ENCODE data around the gene MGST3.
A peak's percentile ranks its signal among the peaks of the same experiment; 100 is the strongest.
"Not testable (repeated sequence)": the region's sequence is repeated elsewhere in the genome, so short reads cannot be mapped to it uniquely, and the experiment has no call there.

MGST3 gene

GRCh38 chr1:165630629-165631341 lies at the start of gene MGST3:
TSS of gene MGST3 (plus strand) at chr1:165631234. CDS start at chr1:165649848, 18,614 bp downstream.
- DNase-seq (ENCODE audit: low spot score): peak; percentile 94

- DNase-seq (ENCODE audit: low spot score): no peak
Measured at GRCh38 chr1:165581926-165582325, 49.1 kb upstream of the MGST3 start.

GRCh38 chr1:165586398-165586797 lies 44.6 kb upstream of the MGST3 start:
- no peak for DNase-seq (ENCODE audit: low spot score)

- DNase-seq (ENCODE audit: low spot score): not testable (repeated sequence)
Measured at GRCh38 chr1:165591391-165591790, 39.6 kb upstream of the MGST3 start.

- DNase-seq (ENCODE audit: low spot score): peak; percentile 74
Measured at GRCh38 chr1:165592945-165593823, 37.9 kb upstream of the MGST3 start.

- DNase-seq (ENCODE audit: low spot score): no peak
Measured at GRCh38 chr1:165595246-165595938, 35.6 kb upstream of the MGST3 start.

- DNase-seq (ENCODE audit: low spot score): peak; percentile 95
Measured at GRCh38 chr1:165597883-165598675, 33.0 kb upstream of the MGST3 start.

GRCh38 chr1:165598676-165599059 lies 32.4 kb upstream of the MGST3 start:
- DNase-seq (ENCODE audit: low spot score): no peak

GRCh38 chr1:165600793-165601192 lies 30.2 kb upstream of the MGST3 start:
- no peak for DNase-seq (ENCODE audit: low spot score)

GRCh38 chr1:165603810-165604209 lies 27.2 kb upstream of the MGST3 start:
- no peak for DNase-seq (ENCODE audit: low spot score)

GRCh38 chr1:165605246-165605645 lies 25.8 kb upstream of the MGST3 start:
- DNase-seq (ENCODE audit: low spot score): no peak

GRCh38 chr1:165606676-165607075 lies 24.4 kb upstream of the MGST3 start:
- DNase-seq (ENCODE audit: low spot score): not testable (repeated sequence)

GRCh38 chr1:165610866-165611265 lies 20.2 kb upstream of the MGST3 start:
- DNase-seq (ENCODE audit: low spot score): no peak

- no peak for DNase-seq (ENCODE audit: low spot score)
Measured at GRCh38 chr1:165612062-165612461, 19.0 kb upstream of the MGST3 start.

- DNase-seq (ENCODE audit: low spot score): no peak
Measured at GRCh38 chr1:165616054-165616612, 14.9 kb upstream of the MGST3 start.

- DNase-seq (ENCODE audit: low spot score): no peak
Measured at GRCh38 chr1:165616987-165617546, 14.0 kb upstream of the MGST3 start.

- DNase-seq (ENCODE audit: low spot score): no peak
Measured at GRCh38 chr1:165619647-165620151, 11.3 kb upstream of the MGST3 start.

- no peak for DNase-seq (ENCODE audit: low spot score)
Measured at GRCh38 chr1:165623624-165624023, 7.4 kb upstream of the MGST3 start.

GRCh38 chr1:165624441-165624840 lies 6.6 kb upstream of the MGST3 start:
- no peak for DNase-seq (ENCODE audit: low spot score)

- no peak for DNase-seq (ENCODE audit: low spot score)
Measured at GRCh38 chr1:165628147-165628822, 2.7 kb upstream of the MGST3 start.
